WTC11 (cell line): ENCODE data around the gene XPO6.

Source experiments
- ATF2 ChIP-seq: sonication (generic); formaldehyde crosslinking; IDR thresholded peaks from 2 replicates; pipeline ENCODE4 v1.8.1; 2022; ENCODE audit warnings: low read depth, missing genetic modification reagents, borderline replicate concordance
- CTCF ChIP-seq: fragments of 200-600 bp; IDR thresholded peaks from 2 replicates; pipeline ENCODE4 v1.8.0; 2022; ENCODE audit warnings: antibody characterized with exemption

GRCh38 chr16:28082624-28083023 lies 129.1 kb downstream of the XPO6 start:
- TF ChIP-seq CTCF: no peak
- TF ChIP-seq ATF2 (CRISPR knock-in tag): no peak
